Heart right ventricle (tissue), 16 donors: ENCODE data around the gene KIAA0753. TPM values are rescaled to one million over a fixed set of nuclear protein-coding genes. Genes with fewer than 3 reads are reported as not detected.

Experiments
- ATAC-seq, 8 donors: fragments of 200-7000 bp; cut with Tn5 transposase; one replicate each; pipeline ENCODE4 v1.9.1; 2020; ENCODE audit warnings: mild to moderate bottlenecking in 8 of 8, moderate library complexity in 8 of 8, moderate number of reproducible peaks in 1 of 8
- DNase-seq, 2 donors: peaks; one replicate each; pipeline ENCODE4 v3.0.0-alpha.2; 2020
- H3K27ac ChIP-seq, 10 donors: fragments of 200-600 bp; sonication (generic) in 2 of 10; one replicate each; pipeline versions ENCODE4 v1.5.0 to v1.8.0; 2020 to 2022; ENCODE audit warnings: mild to moderate bottlenecking in 3 of 10
- H3K27me3 ChIP-seq, 7 donors: fragments of 200-600 bp; one replicate each; pipeline ENCODE4 v1.8.0; 2021 to 2022; ENCODE audit warnings: mild to moderate bottlenecking in 2 of 7
- H3K36me3 ChIP-seq, 9 donors: fragments of 200-600 bp; sonication (generic) in 1 of 9; one replicate each; pipeline versions ENCODE4 v1.5.0 to v1.8.0; 2020 to 2022; ENCODE audit warnings: mild to moderate bottlenecking in 2 of 9
- H3K4me1 ChIP-seq, 9 donors: fragments of 200-600 bp; sonication (generic) in 1 of 9; one replicate each; pipeline versions ENCODE4 v1.5.0 to v1.8.0; 2020 to 2022; ENCODE audit warnings: mild to moderate bottlenecking in 4 of 9
- H3K4me3 ChIP-seq, 10 donors: fragments of 200-600 bp; sonication (generic) in 2 of 10; one replicate each; pipeline versions ENCODE4 v1.5.0 to v1.8.0; 2020 to 2022; ENCODE audit warnings: mild to moderate bottlenecking in 7 of 10, moderate library complexity in 2 of 10
- H3K9me3 ChIP-seq, 11 donors: fragments of 200-600 bp in 10 of 11; sonication (generic) in 2 of 11; one replicate each; pipeline versions ENCODE4 v1.5.0 to v1.8.0; 2013 to 2022; ENCODE audit warnings: mild to moderate bottlenecking in 2 of 11, control low read depth in 1 of 11, moderate library complexity in 1 of 11
- WGBS, 2 donors: extraction: QIAGEN DNeasy Blood & Tissue Kit; methylation state at CpG; one replicate each; pipeline ENCODE4 v1.1.7; 2013; ENCODE audit warnings: inconsistent platforms in 1 of 2; 5-methylcytosine and 5-hydroxymethylcytosine counted together
- intact Hi-C, 10 donors: fragments of 100-400 bp; cut with DNase I; formaldehyde crosslinking; loops; one replicate each; pipeline versions ENCODE4 v1.11.1 to v1.14.2; 2022
- polyA plus RNA-seq, 2 donors: library from polyadenylated mRNA; stranded (reverse); fragments of 200-250 nt; gene quantifications; one replicate each; pipeline ENCODE4 v1.2.3, GENCODE V29; 2013
- total RNA-seq, 10 donors: library from RNA; stranded (reverse); fragmentation: NEBNext Ultra II Directional in 3 of 10; extraction: Animal tissue kit (Norgen Biotek cat#: 25700) in 3 of 10; gene quantifications; one replicate each; pipeline versions ENCODE4 v1.2.1 to v1.2.4, GENCODE V29; 2021 to 2023
- TF ChIP-seq, protein P1 (sequence below), 9 donors: fragments of 200-600 bp; sonication (generic) in 2 of 9; IDR thresholded peaks; one replicate each; pipeline versions ENCODE4 v1.5.0 to v1.8.0; 2021 to 2022; ENCODE audit warnings: antibody characterized with exemption in 9 of 9, mild to moderate bottlenecking in 5 of 9, moderate library complexity in 1 of 9
- donor health status: Arrhythmogenic right ventricular cardiomyopathy.
- donor health status: ischemic (EF 13 %, LVEDD 7.1; RV severe dilation, severe dysfunction).
- donor health status: healthy with polysubstance abuse.
- donor health status: DM: no; HTN: yes; CAD: no.
- donor health status: DM: no; HTN: no; CAD: no.
- donor health status: ischemic (EF 25% LVEDD 6.9; RV normal size, moderate dysfunction).
- donor health status: ischemic (EF 25% LVEDD 5.7; RV mildly dilated, moderate dysfunction).
- donor health status: healthy.
- donor health status: DM: yes; HTN: yes; CAD: no.
- donor health status: Ischemic cardiomyopathy.
- donor health status: ischemic (EF 35%, LVEDD 5.7; RV mildly dilated, moderate dysfunction).
- donor health status: nonischemic (EF 11% LVEDD 7.7; RV severe dilation, severe dysfunction).
- donor health status: DM: yes; HTN: yes; CAD: no.
- donor health status: PGD.
- donor health status: ischemic (EF 29% LVEDD 5.4; RV normal size, mild dysfunction).
- donor health status: nonischemic (EF 23%, LVEDD 6.1; RV moderate dilation, normal function).

Gene KIAA0753
- total and polyA plus RNA-seq, 12 donors: 2.4 to 9.9 (median 5.5) TPM

DNA sequence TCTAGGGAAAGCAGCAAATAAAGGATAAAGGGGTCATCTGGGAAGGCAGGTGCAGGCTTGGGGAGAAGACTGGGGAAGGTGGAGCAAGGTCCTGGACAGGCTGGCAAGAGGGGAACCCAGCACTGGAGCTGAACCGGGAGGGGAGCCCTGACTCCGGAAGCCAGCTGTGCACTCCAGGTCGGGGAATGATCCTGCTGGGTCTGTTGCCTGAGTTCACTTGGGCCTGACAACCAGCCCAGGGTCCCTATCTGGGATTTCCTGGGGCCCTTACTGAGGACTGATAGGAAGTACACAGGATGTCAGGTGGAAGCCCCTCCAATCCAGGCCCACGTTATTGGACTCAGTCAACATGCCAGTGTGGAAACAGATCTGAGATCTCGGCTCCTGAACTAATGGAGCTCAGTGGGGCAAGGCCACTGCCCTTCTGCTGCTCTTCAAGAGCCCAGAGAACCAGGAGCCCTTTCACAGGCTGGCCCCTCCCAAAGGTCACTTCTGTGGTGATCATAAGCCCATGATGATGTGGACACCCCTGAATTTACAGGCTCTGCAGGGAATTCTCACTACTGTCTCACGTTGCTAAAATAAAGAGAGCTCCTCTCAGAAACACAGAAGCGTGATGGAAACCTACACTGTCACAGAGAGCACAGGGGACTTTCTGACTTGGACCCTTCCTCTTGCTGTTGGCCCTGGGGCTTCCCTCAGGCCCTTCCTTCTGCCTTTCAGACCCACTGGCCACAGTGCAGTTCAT is 64.3 kb downstream of the KIAA0753 start:
- intact Hi-C loops: loop anchor here in 1 of 10 donors (10.0 kb wide), 1 partner anchor 101 kb away; no protein-coding TSS in a partner anchor
- WGBS, 2 donors: 83 to 93% methylated on average over 7 of the region's 7 CpGs

GRCh38 chr17:6575596-6575988 is 64.9 kb downstream of the KIAA0753 start:
- H3K36me3 ChIP-seq: peaks cover 0 to 35% (median 0%) of the 10 kb centered on the region in 9 donors
- DNase-seq (no peak), ATAC-seq (no peak)
- intact Hi-C loops: loop anchor here in 1 of 10 donors (10.0 kb wide), 1 partner anchor 101 kb away; no protein-coding TSS in a partner anchor
- H3K27ac ChIP-seq: peak overlapping the region in 4 of 10 donors; percentile 5 to 67 (median 21)
- H3K4me3 ChIP-seq: no peak overlapping the region
- 74 to 81% methylated on average over 5 of the region's 5 CpGs for WGBS, 2 donors
- TF ChIP-seq, protein P1, sequence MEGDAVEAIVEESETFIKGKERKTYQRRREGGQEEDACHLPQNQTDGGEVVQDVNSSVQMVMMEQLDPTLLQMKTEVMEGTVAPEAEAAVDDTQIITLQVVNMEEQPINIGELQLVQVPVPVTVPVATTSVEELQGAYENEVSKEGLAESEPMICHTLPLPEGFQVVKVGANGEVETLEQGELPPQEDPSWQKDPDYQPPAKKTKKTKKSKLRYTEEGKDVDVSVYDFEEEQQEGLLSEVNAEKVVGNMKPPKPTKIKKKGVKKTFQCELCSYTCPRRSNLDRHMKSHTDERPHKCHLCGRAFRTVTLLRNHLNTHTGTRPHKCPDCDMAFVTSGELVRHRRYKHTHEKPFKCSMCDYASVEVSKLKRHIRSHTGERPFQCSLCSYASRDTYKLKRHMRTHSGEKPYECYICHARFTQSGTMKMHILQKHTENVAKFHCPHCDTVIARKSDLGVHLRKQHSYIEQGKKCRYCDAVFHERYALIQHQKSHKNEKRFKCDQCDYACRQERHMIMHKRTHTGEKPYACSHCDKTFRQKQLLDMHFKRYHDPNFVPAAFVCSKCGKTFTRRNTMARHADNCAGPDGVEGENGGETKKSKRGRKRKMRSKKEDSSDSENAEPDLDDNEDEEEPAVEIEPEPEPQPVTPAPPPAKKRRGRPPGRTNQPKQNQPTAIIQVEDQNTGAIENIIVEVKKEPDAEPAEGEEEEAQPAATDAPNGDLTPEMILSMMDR (IDR thresholded peaks at IDR 0.05): no peak
- no peaks in the 10 kb centered on the region for H3K27me3 ChIP-seq
- H3K4me1 ChIP-seq: peaks cover 3 to 21% (median 15%) of the 10 kb centered on the region in 9 donors
- no peaks in the 10 kb centered on the region for H3K9me3 ChIP-seq

More for the DNA sequence above, 64.3 kb downstream of the KIAA0753 start:
- Histone ChIP-seq H3K27me3 (no peaks in the 10 kb centered on the region), H3K9me3 (no peaks in the 10 kb centered on the region), H3K36me3 (peaks cover 0 to 35% (median 0%) of the 10 kb centered on the region in 9 donors), H3K4me3 (no peak overlapping the region), H3K4me1 (peaks cover 3 to 21% (median 15%) of the 10 kb centered on the region in 9 donors), H3K27ac (peak overlapping the region in 1 of 10 donors; percentile 67)
- TF ChIP-seq, protein P1 (IDR thresholded peaks at IDR 0.05): no peak
- ATAC-seq (no peak), DNase-seq (no peak)

GRCh38 chr17:6574687-6575595 is 65.6 kb downstream of the KIAA0753 start:
- intact Hi-C loops: loop anchor here in 1 of 10 donors (10.0 kb wide), 1 partner anchor 100 kb away; no protein-coding TSS in a partner anchor
- DNase-seq (peak; percentile 28 to 49), ATAC-seq (peak; percentile 65 to 91 (median 81))
- Histone ChIP-seq H3K27me3 (peaks cover 0 to 3% (median 0%) of the 10 kb centered on the region in 7 donors), H3K9me3 (no peaks in the 10 kb centered on the region), H3K27ac (peak overlapping the region in 5 of 10 donors; percentile 13 to 67 (median 29)), H3K4me1 (peaks cover 3 to 21% (median 15%) of the 10 kb centered on the region in 9 donors), H3K36me3 (peaks cover 0 to 33% (median 0%) of the 10 kb centered on the region in 9 donors), H3K4me3 (peak overlapping the region in 1 of 10 donors; percentile 11)
- TF ChIP-seq, protein P1 (IDR thresholded peaks at IDR 0.05): peak in 2 of 9 donors; percentile 9 to 31
- WGBS, 2 donors: 29 to 40% methylated on average over 23 of the region's 23 CpGs
